ENCODE results near the gene RRAGB. TPM values are rescaled to one million over a fixed set of nuclear protein-coding genes. Genes with fewer than 3 reads are reported as not detected.
"Not testable (repeated sequence)": the region's sequence is repeated elsewhere in the genome, so short reads cannot be mapped to it uniquely, and the experiment has no call there.

Gene RRAGB
- total RNA-seq: 10 to 100 TPM in 1 of 4 donors, 1 to 10 TPM in 3; 4.0 to 15.1 (median 6.7) TPM

- Histone ChIP-seq H3K27me3 (no peaks in the 10 kb centered on the region), H3K9me3 (no peaks in the 10 kb centered on the region), H3K27ac (peak within 1 kb of the TSS; percentile 83 to 91 (median 89)), H3K4me3 (peak within 1 kb of the TSS; percentile 49 to 67 (median 60)), H3K36me3 (peaks cover 0 to 8% (median 0%) of the 10 kb centered on the region in 3 donors), H3K4me1 (peaks cover 0 to 17% (median 0%) of the 10 kb centered on the region in 3 donors)
- peak; percentile 83 for DNase-seq
- 0 to 20% methylated on average over 13 to 18 of the region's 46 CpGs for WGBS, 2 donors
- intact Hi-C loops (cut with DNase I): no loop called here
- TF ChIP-seq POLR2A (IDR thresholded peaks at IDR 0.05): peak in 2 of 4 donors; percentile 27 to 45
- peak in 5 of 6 experiments; percentile 41 to 57 (median 50) for TF ChIP-seq CTCF (IDR thresholded peaks at IDR 0.05)
Measured at GRCh38 chrX:55717521-55718497, at the start of gene RRAGB. Gene RRAGB (plus strand): TSS chrX:55717749. CDS start chrX:55718328, 579 bp downstream.

- Histone ChIP-seq H3K27me3 (no peaks in the 10 kb centered on the region), H3K9me3 (peaks cover 0 to 10% (median 0%) of the 10 kb centered on the region in 3 donors), H3K4me1 (no peaks in the 10 kb centered on the region), H3K36me3 (no peaks in the 10 kb centered on the region), H3K27ac (no peak overlapping the region), H3K4me3 (no peak overlapping the region)
- no peak for DNase-seq
- intact Hi-C loops (cut with DNase I): no loop called here
- 50 to 56% methylated on average over 1 of the region's 1 CpG for WGBS, 2 donors
- TF ChIP-seq CTCF (IDR thresholded peaks at IDR 0.05) (no peak), POLR2A (IDR thresholded peaks at IDR 0.05) (no peak)
Measured at GRCh38 chrX:55668084-55668483, 49.5 kb upstream of the RRAGB start.

GRCh38 chrX:55688579-55688978 is 29.0 kb upstream of the RRAGB start:
- intact Hi-C loops (cut with DNase I): not testable (repeated sequence)
- WGBS, 2 donors: 71% methylated on average over 5 of the region's 10 CpGs; no CpG with 5 or more reads in 1 of the 2 donors

GRCh38 chrX:55695227-55696018 is 22.1 kb upstream of the RRAGB start:
- TF ChIP-seq CTCF (IDR thresholded peaks at IDR 0.05) (no peak), POLR2A (IDR thresholded peaks at IDR 0.05) (no peak)
- H3K27ac ChIP-seq: no peak overlapping the region
- no peak for DNase-seq
- no peak overlapping the region for H3K4me3 ChIP-seq
- 54 to 55% methylated on average over 3 to 5 of the region's 5 CpGs for WGBS, 2 donors
- intact Hi-C loops (cut with DNase I): no loop called here
- H3K9me3 ChIP-seq: peaks cover 0 to 4% (median 0%) of the 10 kb centered on the region in 3 donors
- H3K4me1 ChIP-seq: no peaks in the 10 kb centered on the region
- H3K36me3 ChIP-seq: no peaks in the 10 kb centered on the region
- H3K27me3 ChIP-seq: no peaks in the 10 kb centered on the region

More at GRCh38 chrX:55688579-55688978, 29.0 kb upstream of the RRAGB start:
- H3K9me3 ChIP-seq, H3K27me3 ChIP-seq, DNase-seq, H3K4me3 ChIP-seq, H3K36me3 ChIP-seq, H3K4me1 ChIP-seq, H3K27ac ChIP-seq: not testable (repeated sequence)

GRCh38 chrX:55697381-55697780 is 20.2 kb upstream of the RRAGB start:
- intact Hi-C loops (cut with DNase I): no loop called here
- H3K27ac ChIP-seq: no peak overlapping the region

More at GRCh38 chrX:55697381-55697780, 20.2 kb upstream of the RRAGB start:
- H3K4me3 ChIP-seq: no peak overlapping the region
- H3K4me1 ChIP-seq: no peaks in the 10 kb centered on the region
- peaks cover 0 to 10% (median 0%) of the 10 kb centered on the region in 3 donors for H3K9me3 ChIP-seq
- no peak for DNase-seq
- H3K27me3 ChIP-seq: no peaks in the 10 kb centered on the region
- no peak for TF ChIP-seq CTCF (IDR thresholded peaks at IDR 0.05)
- no peak for TF ChIP-seq POLR2A (IDR thresholded peaks at IDR 0.05)
- WGBS, 2 donors: 61 to 71% methylated on average over 1 of the region's 1 CpG
- H3K36me3 ChIP-seq: no peaks in the 10 kb centered on the region
